Measurements from ENCODE around the gene MZB1.

MZB1 gene, protein sequence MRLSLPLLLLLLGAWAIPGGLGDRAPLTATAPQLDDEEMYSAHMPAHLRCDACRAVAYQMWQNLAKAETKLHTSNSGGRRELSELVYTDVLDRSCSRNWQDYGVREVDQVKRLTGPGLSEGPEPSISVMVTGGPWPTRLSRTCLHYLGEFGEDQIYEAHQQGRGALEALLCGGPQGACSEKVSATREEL

GRCh38 chr5:139389701-139390638 lies at the start of gene MZB1:
Gene MZB1 (minus strand): TSS chr5:139389913. CDS start chr5:139389856, 57 bp downstream.
- no peak for DNase-seq

DNA sequence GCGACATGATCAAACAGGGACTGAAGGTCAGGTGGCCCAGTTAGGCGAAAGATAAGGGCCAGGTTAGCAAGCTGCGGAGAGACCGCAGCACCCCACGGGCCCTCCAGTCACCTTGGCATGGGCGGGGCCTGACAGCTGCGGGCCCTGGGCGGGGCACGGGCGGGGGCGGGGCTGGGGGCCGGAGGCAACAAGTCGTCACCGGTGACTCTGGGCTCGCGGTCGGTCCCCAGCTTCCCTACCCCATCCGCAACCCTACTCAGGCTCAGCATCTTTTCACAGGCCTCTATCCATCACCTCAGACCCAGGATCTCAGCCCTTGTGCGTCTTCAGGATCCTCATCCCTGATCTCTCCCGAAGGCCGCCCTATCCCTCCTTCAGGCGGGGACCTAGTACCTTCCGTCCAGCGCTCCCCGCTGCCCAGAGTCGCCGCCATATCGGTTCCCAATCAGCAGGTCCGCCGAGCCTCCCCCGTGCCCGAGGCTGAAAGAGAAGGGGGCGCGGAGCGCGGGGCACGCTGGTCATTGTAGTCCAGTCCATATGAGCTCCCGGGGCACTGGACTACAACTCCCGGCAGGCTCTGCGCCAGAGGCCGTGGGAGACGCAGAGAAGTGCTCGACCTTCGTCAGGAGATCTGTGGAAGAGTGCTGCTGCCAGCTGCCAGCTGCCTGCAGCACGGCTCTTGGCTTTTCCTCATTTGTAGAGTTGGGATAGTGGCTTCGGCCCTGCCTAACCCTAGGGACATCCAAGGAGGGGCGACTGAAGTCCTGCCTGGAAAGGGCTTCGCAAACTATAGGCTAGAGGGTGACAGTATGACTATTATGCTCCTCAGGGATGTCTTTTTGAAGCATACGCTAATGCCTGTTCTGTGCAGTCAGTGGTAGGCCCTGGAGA lies 49.5 kb upstream of the MZB1 start, which contains the start of gene DNAJC18:
Gene DNAJC18, minus strand, starts transcription at position 513 of the 891 bp plus-strand sequence. Its CDS starts 80 bp downstream, at position 433.
- DNase-seq, result peak; percentile 95

GRCh38 chr5:139438707-139439012 lies 48.9 kb upstream of the MZB1 start:
- DNase-seq, result no peak

- DNase-seq, result no peak
Observed at GRCh38 chr5:139435676-139436075, 46.0 kb upstream of the MZB1 start.

GRCh38 chr5:139431706-139432105 lies 42.0 kb upstream of the MZB1 start:
- no peak for DNase-seq

- DNase-seq, result no peak
Observed at GRCh38 chr5:139430015-139430414, 40.3 kb upstream of the MZB1 start.

DNA sequence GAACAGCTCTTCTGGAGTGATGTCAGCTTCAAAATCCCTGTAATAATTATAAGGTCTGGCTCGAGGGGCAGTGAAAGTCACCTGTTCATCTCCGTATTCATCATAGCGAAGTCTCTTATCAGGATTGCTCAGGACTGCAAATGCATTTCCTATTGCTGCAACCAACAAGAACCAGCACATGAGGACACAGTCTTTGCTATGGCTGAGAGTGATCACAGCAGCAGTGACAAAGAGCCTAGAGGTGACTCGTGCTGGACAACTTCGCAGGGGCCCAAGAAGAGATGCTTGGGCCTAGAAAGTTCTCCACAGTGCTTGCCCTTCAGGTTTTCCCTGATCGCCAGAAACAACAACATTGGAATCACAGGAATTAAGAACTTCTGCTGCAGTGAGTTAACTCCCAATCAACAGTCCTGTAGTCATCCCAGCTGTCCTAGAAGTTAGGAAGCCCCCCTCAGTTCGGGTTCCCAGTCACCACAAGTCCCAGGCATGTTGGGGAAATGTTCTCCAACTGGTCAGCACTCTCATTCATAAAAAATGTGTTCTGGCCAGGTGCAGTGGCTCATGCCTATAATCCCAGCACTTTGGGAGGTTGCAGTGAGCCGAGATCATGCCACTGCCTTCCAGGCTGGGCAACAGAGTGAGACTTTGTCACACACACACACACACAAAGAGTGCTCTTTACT lies 36.6 kb upstream of the MZB1 start:
- DNase-seq, result no peak

- no peak for DNase-seq
Observed at GRCh38 chr5:139425497-139425896, 35.8 kb upstream of the MZB1 start.

DNA sequence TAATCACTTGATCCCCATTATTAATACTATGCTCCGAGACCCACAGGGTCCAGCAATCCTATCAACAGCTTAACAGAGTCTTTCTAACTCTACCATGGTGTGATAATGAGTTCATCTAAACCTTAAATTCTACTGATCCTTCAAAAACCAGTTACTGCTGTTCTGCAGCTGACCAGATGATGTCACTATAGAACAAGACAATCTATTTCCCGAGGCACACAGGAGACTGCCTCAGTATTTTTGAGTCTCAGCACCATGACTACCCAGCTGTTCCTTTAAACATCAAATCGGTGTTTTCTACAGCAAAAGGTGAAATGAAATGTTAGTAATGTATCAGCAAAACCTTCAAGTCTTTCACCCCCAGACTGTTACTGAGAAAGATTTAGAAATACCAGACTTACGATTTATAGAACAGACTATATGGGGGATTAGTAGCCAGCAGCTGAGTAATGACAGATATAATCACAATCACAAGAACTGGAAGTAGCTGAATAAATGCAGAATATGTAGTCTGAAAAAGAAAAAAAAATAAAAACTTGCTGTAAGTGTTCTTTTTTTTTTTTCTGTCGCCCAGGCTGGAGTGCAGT lies 32.7 kb upstream of the MZB1 start:
- no peak for DNase-seq

DNA sequence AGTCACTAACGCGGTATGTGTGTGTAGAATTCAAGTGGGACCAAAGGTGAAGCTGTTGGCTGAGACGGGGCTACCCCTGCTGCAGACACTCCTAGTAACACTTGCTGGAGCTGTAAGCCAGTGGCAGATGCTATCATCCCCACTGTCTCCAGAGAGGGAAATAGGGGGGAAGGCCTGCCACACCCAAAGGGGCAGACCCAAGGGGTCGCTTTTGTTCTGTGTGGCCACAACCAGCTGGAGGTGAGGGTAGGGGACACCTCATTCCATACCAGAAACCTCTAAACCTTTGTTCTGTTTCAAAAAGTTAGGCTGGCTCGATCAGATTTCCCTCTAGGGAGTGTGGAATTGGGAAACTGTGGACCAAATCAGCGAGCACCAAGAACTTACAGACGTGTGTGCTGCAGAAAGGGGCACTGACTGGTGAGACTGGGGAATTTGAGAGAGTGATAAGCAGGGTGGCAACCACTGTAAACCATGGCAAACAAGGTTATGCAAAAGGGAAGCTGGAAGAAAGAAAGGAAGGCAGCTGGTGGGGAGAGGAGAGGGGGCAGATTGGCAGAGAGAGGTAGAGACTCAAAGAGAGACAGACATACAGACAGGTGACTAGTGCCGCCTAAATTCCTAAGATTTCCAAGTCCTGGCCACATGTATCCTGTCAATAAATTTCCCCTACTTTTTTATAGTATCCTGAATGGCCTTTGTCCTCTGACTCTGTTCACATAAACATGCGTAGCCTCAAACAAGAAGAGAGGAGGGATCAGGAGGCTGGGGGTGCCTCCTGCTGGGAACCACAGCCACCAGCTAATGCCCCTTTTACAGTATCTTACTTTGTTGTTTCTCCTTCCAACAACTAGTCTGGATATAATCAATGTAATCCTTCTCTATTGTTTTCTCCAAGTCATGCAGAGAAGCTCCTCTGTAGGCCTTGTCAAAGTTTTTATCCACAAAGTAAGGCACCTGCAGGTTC lies 29.8 kb upstream of the MZB1 start:
- DNase-seq, result no peak

DNA sequence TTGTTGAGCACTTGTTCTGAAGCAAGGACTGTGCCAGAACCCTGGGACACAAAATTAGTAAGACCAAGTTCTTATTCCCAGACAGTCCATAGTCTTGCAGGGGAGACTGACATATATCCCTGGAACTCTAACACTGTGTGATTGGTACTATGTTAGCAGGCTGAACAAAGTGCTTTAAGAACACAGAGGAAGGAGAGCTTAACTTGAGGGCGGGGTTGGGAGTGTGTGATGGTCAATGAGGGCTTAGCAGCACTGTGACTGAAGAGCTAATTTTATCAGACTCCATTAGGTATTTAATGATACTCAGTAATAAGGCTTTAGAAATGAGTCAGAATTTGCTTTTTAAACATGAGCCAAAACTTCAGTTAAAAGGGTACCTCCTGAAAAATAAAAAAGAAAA lies 29.1 kb upstream of the MZB1 start:
- no peak for DNase-seq

DNA sequence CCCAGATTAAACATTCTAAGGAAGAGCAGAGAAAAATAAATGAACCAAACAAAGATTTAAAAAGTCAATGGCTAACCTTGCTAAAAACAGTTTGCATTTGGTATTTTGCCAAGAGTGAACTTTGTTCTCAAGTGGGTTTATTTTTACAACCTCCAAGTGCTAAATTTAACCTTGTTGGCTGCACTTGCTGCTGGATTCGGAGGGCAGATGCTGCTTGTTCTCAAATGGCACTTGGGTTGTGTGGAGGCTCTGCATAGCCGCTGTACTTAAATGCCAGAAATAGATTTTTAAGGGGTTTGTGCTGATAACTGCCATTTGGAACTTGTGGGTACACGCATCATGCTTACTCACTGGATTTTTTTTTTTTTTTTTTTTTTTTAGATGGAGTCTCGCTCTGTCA lies 27.5 kb upstream of the MZB1 start:
- no peak for DNase-seq

GRCh38 chr5:139416651-139417050 lies 26.9 kb upstream of the MZB1 start:
- DNase-seq, result no peak

DNA sequence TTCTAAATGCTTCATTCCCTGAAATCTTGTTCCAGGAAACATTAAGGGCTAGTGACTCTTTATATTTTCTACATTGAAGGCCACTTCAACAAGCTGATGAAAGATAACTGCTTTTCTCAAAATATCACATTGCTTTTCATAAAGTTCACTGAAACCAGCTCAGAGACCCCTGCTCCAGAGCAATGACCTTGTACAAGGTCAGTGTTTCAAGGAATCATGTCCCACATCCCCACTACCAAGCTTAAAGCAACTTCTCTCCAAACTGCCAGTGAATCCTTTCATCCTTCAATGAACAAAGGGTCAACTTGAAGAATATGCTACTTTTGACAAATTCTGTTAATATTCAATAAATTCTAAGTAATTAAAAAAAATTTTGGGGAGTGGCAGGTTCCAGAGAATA lies 26.2 kb upstream of the MZB1 start:
- DNase-seq, result no peak

DNA sequence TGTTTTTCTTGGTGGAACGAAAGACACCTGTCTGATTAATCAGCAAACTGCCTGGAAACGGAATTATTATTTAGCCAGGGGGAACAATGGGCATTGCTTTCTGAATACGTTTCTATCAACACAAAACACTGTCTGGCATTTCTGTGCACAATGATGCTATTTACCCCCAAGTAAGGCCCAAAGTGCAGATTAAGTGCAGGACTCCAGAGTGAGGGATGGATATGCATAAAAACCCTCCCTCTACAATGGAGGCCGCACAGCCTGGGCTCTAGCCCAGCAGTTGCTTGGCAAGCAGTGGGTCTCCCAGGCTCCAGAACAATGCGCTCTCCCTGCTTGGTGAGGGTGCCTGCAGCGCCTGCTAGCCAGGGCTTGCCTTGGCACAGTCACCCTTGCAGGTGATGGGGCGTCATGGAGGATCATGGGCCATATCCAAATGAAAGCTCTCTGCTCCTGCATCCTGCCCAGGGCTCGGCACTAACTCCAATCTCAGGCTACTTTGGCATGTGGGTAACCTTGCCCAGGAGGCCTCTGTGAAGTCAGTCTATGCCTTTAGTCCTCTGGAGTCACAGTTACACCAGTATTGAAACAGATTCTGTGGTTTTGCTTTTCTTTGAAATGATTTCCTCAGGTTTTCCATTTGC lies 25.6 kb upstream of the MZB1 start:
- no peak for DNase-seq

DNA sequence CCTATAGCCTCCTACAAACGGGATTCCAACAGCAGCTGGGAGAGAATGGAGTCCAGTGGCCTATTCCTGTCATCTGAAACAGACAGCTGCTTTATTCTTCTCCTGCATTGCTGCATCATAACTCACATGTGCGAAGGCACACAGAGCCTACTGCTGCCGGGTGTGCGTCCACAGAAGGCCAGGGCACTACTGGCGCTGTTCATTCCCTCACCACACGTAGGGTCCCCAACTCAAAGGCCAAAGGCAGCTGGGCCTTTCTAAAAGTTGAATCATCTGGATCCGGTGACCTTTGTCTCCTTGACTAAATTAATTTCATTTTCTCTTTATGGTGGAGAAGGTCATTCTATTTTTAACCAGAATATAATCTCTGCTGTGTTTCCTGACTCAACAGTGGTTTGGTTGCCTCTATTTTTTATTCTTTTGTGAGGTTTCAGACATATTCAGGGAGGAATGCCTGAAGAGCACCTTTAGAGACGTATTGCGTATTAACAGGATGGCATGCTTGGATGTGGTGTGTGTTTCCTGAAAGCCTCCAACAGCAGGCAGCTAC lies 24.9 kb upstream of the MZB1 start:
- DNase-seq, result no peak

DNA sequence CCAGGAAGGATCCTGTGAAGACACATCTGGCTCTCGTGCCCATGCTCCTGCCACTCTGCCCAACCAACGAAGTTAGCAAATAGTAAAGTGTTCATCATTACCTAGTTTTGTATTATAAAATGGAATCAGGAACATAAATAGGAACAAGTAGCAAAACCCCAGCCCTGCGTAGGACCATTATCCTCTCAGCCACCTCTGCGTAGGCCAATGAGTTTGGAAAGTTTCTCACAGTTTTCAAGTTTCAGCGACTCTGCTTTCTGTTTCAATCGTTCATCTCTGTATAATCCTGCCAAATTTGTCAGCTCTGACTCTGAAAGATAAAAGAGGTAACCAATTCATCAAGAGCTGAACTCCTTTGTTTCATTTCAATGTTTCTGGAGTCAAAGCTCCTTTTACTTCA lies 24.2 kb upstream of the MZB1 start:
- DNase-seq, result no peak

- DNase-seq, result no peak
Observed at GRCh38 chr5:139413153-139413552, 23.4 kb upstream of the MZB1 start.

- no peak for DNase-seq
Observed at GRCh38 chr5:139410993-139411828, 21.5 kb upstream of the MZB1 start.
